OCI-LY1 (cell line): ENCODE results near the gene DHRS3.
"Not testable (repeated sequence)": the region's sequence is repeated elsewhere in the genome, so short reads cannot be mapped to it uniquely, and the experiment has no call there.

Experiments
- H2AFZ ChIP-seq: fragments of 200-600 bp; sonication (generic), shearing (Covaris generic); 2 replicates; pipeline ENCODE4 v1.6.0; 2014; ENCODE audit warnings: antibody characterized with exemption, mild to moderate bottlenecking, low read length
- H3F3A ChIP-seq: fragments of 200-600 bp; sonication (generic), shearing (Covaris generic); 2 replicates; pipeline ENCODE4 v1.6.0; 2014; ENCODE audit warnings: mild to moderate bottlenecking, antibody characterized with exemption, low read length, moderate library complexity; ENCODE audit not compliant: insufficient read depth
- H3K27ac ChIP-seq: fragments of 200-600 bp; sonication (generic); 2 replicates; pipeline ENCODE4 v1.5.1; 2014; ENCODE audit warnings: low read length, mixed run types, mild to moderate bottlenecking, low read depth; ENCODE audit not compliant: poor library complexity, severe bottlenecking
- H3K27me3 ChIP-seq: fragments of 200-600 bp; sonication (generic); 2 replicates; pipeline ENCODE4 v1.6.0; 2014; ENCODE audit warnings: antibody characterized with exemption, mild to moderate bottlenecking, low read length, moderate library complexity; ENCODE audit not compliant: insufficient read depth
- H3K36me3 ChIP-seq: fragments of 200-600 bp; sonication (generic); 2 replicates; pipeline ENCODE4 v1.6.1; 2014; ENCODE audit warnings: mild to moderate bottlenecking, antibody characterized with exemption, low read length, moderate library complexity, mixed read lengths; ENCODE audit not compliant: insufficient read depth
- H3K4me1 ChIP-seq: fragments of 200-600 bp; sonication (generic); 2 replicates; pipeline ENCODE4 v1.5.1; 2014; ENCODE audit warnings: mild to moderate bottlenecking, low read length, moderate library complexity; ENCODE audit not compliant: insufficient read depth, severe bottlenecking
- H3K4me2 ChIP-seq: fragments of 200-600 bp; sonication (generic), shearing (Covaris generic); 2 replicates; pipeline ENCODE4 v1.6.1; 2014; ENCODE audit warnings: low read length
- H3K4me3 ChIP-seq: fragments of 200-600 bp; sonication (generic); 2 replicates; pipeline ENCODE4 v1.5.1; 2014; ENCODE audit warnings: low read length, low read depth, mild to moderate bottlenecking, mixed read lengths; ENCODE audit not compliant: poor library complexity, severe bottlenecking
- H3K79me2 ChIP-seq: fragments of 200-600 bp; shearing (Covaris generic); 2 replicates; pipeline ENCODE4 v1.6.1; 2016; ENCODE audit warnings: mixed run types, low read length, mixed read lengths; ENCODE audit not compliant: insufficient read depth
- H3K9ac ChIP-seq: fragments of 200-600 bp; sonication (generic), shearing (Covaris generic); 2 replicates; pipeline ENCODE4 v1.6.1; 2014; ENCODE audit warnings: mild to moderate bottlenecking, low read length, mixed read lengths
- H3K9me2 ChIP-seq: fragments of 200-600 bp; sonication (generic), shearing (Covaris generic); 2 replicates; pipeline ENCODE4 v1.6.1; 2014; ENCODE audit warnings: low read depth, mild to moderate bottlenecking, low read length, mixed read lengths
- H3K9me3 ChIP-seq: fragments of 200-600 bp; shearing (Covaris generic); 2 replicates; pipeline ENCODE4 v1.6.1; 2014; ENCODE audit warnings: low read length, mixed read lengths
- H4K20me1 ChIP-seq: fragments of 200-600 bp; sonication (generic), shearing (Covaris generic); 2 replicates; pipeline ENCODE4 v1.6.0; 2016; ENCODE audit warnings: mild to moderate bottlenecking, low read length; ENCODE audit not compliant: insufficient read depth
- CTCF ChIP-seq: fragments of 200-600 bp; sonication (generic), shearing (Covaris generic); IDR thresholded peaks from 2 replicates; pipeline ENCODE4 v1.5.1; 2017; ENCODE audit warnings: mild to moderate bottlenecking, antibody characterized with exemption, low read length, moderate library complexity, mixed read lengths
- EZH2 ChIP-seq: fragments of 200-600 bp; sonication (generic), shearing (Covaris generic); IDR thresholded peaks from 2 replicates; pipeline ENCODE4 v1.8.0; 2017; ENCODE audit warnings: borderline replicate concordance, mixed run types, mild to moderate bottlenecking, antibody characterized with exemption, low read length, moderate library complexity, mixed read lengths

DHRS3 gene

DNA sequence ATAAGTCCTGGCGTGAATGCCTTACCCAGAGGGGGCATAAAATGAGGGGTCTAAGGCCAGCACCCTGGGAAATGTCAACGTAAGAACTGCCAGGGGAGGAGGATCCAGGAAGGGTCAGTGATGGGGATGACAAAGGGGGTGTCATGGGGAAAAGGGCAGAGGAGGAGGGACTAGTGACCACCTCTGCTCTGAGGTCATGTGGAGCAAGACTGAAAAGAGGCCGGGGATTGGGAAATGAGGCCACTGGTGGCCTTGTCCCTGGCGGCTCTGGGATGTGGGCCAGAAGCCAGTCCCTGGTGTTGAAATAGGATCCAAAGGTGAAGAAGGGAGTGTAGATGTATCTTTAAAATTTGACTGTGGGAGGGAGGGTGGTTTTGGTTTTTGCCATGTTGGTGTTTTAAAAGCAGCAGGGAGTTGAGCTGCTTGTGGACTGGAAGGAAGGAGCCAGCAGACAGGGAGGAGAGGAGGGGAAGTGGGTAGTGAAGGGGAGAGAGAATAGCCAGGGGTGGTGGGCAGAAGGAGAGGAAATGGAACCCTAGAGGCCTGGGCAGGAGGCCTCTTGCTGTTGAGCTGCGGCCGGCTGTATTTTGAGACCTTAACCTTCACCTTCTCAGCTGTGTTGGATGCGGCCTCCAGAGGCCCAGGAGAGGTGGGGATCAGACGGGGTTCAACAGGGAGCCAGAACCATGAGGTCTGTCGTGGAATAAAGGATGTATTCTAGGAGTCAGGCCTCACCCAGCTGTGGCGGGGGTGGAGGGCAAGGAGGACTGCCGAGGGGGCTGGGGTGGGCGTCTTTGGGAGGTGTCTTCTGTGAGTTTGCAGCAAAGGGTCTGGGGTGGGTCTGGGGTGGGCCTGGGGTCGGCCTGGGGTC, 92.5 kb downstream of the DHRS3 start:
- TF ChIP-seq EZH2 (no peak), CTCF (no peak)
- Histone ChIP-seq H3K27me3 (no peaks in the 10 kb centered on the region), H3K36me3 (no peaks in the 10 kb centered on the region), H3K4me3 (no peak overlapping the region), H3K9me2 (no peaks in the 10 kb centered on the region), H3K4me1 (no peaks in the 10 kb centered on the region), H3K9me3 (no peaks in the 10 kb centered on the region), H3K9ac (no peak overlapping the region), H3K4me2 (no peak overlapping the region), H3K79me2 (no peaks in the 10 kb centered on the region), H3F3A (no peaks in the 10 kb centered on the region), H2AFZ (no peak overlapping the region), H3K27ac (no peak overlapping the region), H4K20me1 (no peaks in the 10 kb centered on the region)

- no peak overlapping the region for H2AFZ ChIP-seq
- TF ChIP-seq EZH2, result no peak
- no peak for TF ChIP-seq CTCF
These were observed 93.7 kb downstream of the DHRS3 start for GRCh38 chr1:12524266-12524665.

GRCh38 chr1:12522780-12523179, 95.2 kb downstream of the DHRS3 start:
- H3K9me2 ChIP-seq, H3K27ac ChIP-seq: not testable (repeated sequence)

More at GRCh38 chr1:12524266-12524665, 93.7 kb downstream of the DHRS3 start:
- H3K9ac ChIP-seq, result no peak overlapping the region
- H3K79me2 ChIP-seq, result no peaks in the 10 kb centered on the region
- no peaks in the 10 kb centered on the region for H3K9me3 ChIP-seq
- H4K20me1 ChIP-seq, result no peaks in the 10 kb centered on the region
- H3K4me2 ChIP-seq, result no peak overlapping the region
- H3F3A ChIP-seq, result no peaks in the 10 kb centered on the region
- H3K9me2 ChIP-seq, result no peaks in the 10 kb centered on the region
- no peaks in the 10 kb centered on the region for H3K4me1 ChIP-seq
- H3K27ac ChIP-seq, result no peak overlapping the region
- H3K4me3 ChIP-seq, result no peak overlapping the region
- no peaks in the 10 kb centered on the region for H3K36me3 ChIP-seq
- no peaks in the 10 kb centered on the region; the same call in 1 of the 2 replicates for H3K27me3 ChIP-seq

GRCh38 chr1:12521096-12521495, 96.9 kb downstream of the DHRS3 start:
- Histone ChIP-seq H3K9ac (no peak overlapping the region), H3K36me3 (no peaks in the 10 kb centered on the region), H3K27me3 (no peaks in the 10 kb centered on the region; the same call in 1 of the 2 replicates), H3K9me3 (no peaks in the 10 kb centered on the region), H3K79me2 (no peaks in the 10 kb centered on the region), H3F3A (no peaks in the 10 kb centered on the region), H3K4me2 (no peak overlapping the region), H2AFZ (no peak overlapping the region), H4K20me1 (no peaks in the 10 kb centered on the region), H3K4me3 (no peak overlapping the region), H3K4me1 (no peaks in the 10 kb centered on the region), H3K9me2 (no peaks in the 10 kb centered on the region), H3K27ac (no peak overlapping the region)
- no peak for TF ChIP-seq CTCF
- TF ChIP-seq EZH2, result no peak

More at GRCh38 chr1:12522780-12523179, 95.2 kb downstream of the DHRS3 start:
- H4K20me1 ChIP-seq, H3K4me2 ChIP-seq, H3K79me2 ChIP-seq, H3F3A ChIP-seq, H2AFZ ChIP-seq, H3K9ac ChIP-seq, H3K4me1 ChIP-seq, H3K9me3 ChIP-seq, H3K27me3 ChIP-seq, H3K36me3 ChIP-seq, H3K4me3 ChIP-seq: not testable (repeated sequence)
